Measurements from ENCODE around the gene GGT1.

GGT1 gene

GRCh38 chr22:24578355-24579257, 24.4 kb upstream of the GGT1 start:
- TF ChIP-seq GATA2 (IDR thresholded peaks at IDR 0.05; ENCODE audit: low read depth, low read length) = no peak
- no peak for TF ChIP-seq GATA3 (IDR thresholded peaks at IDR 0.05; ENCODE audit: low read depth, low read length)

- TF ChIP-seq GATA3 (IDR thresholded peaks at IDR 0.05; ENCODE audit: low read depth, low read length) (no peak), GATA2 (IDR thresholded peaks at IDR 0.05; ENCODE audit: low read depth, low read length) (no peak)
These were observed 23.8 kb upstream of the GGT1 start for GRCh38 chr22:24579258-24579601.

GRCh38 chr22:24580276-24580675, 22.7 kb upstream of the GGT1 start:
- TF ChIP-seq GATA2 (IDR thresholded peaks at IDR 0.05; ENCODE audit: low read depth, low read length) = no peak
- no peak for TF ChIP-seq GATA3 (IDR thresholded peaks at IDR 0.05; ENCODE audit: low read depth, low read length)

GRCh38 chr22:24582056-24582814, 20.8 kb upstream of the GGT1 start:
- TF ChIP-seq GATA3 (IDR thresholded peaks at IDR 0.05; ENCODE audit: low read depth, low read length) (no peak), GATA2 (IDR thresholded peaks at IDR 0.05; ENCODE audit: low read depth, low read length) (no peak)

- TF ChIP-seq GATA3 (IDR thresholded peaks at IDR 0.05; ENCODE audit: low read depth, low read length) (no peak), GATA2 (IDR thresholded peaks at IDR 0.05; ENCODE audit: low read depth, low read length) (peak; percentile 75)
These were observed 19.5 kb upstream of the GGT1 start for GRCh38 chr22:24583221-24584165.

- no peak for TF ChIP-seq GATA3 (IDR thresholded peaks at IDR 0.05; ENCODE audit: low read depth, low read length)
- TF ChIP-seq GATA2 (IDR thresholded peaks at IDR 0.05; ENCODE audit: low read depth, low read length) = no peak; the same call in 1 of the 2 replicates
These were observed 18.7 kb upstream of the GGT1 start for GRCh38 chr22:24584166-24584790.

GRCh38 chr22:24584871-24585411, 18.1 kb upstream of the GGT1 start:
- no peak for TF ChIP-seq GATA2 (IDR thresholded peaks at IDR 0.05; ENCODE audit: low read depth, low read length)
- no peak for TF ChIP-seq GATA3 (IDR thresholded peaks at IDR 0.05; ENCODE audit: low read depth, low read length)

- TF ChIP-seq GATA3 (IDR thresholded peaks at IDR 0.05; ENCODE audit: low read depth, low read length) = no peak
- no peak for TF ChIP-seq GATA2 (IDR thresholded peaks at IDR 0.05; ENCODE audit: low read depth, low read length)
These were observed 17.5 kb upstream of the GGT1 start for GRCh38 chr22:24585461-24585860.

- no peak for TF ChIP-seq GATA3 (IDR thresholded peaks at IDR 0.05; ENCODE audit: low read depth, low read length)
- TF ChIP-seq GATA2 (IDR thresholded peaks at IDR 0.05; ENCODE audit: low read depth, low read length) = no peak
These were observed 17.0 kb upstream of the GGT1 start for GRCh38 chr22:24585927-24586546.

GRCh38 chr22:24587251-24587650, 15.7 kb upstream of the GGT1 start:
- TF ChIP-seq GATA2 (IDR thresholded peaks at IDR 0.05; ENCODE audit: low read depth, low read length) (no peak), GATA3 (IDR thresholded peaks at IDR 0.05; ENCODE audit: low read depth, low read length) (no peak)

- no peak for TF ChIP-seq GATA3 (IDR thresholded peaks at IDR 0.05; ENCODE audit: low read depth, low read length)
- TF ChIP-seq GATA2 (IDR thresholded peaks at IDR 0.05; ENCODE audit: low read depth, low read length) = no peak
These were observed 15.0 kb upstream of the GGT1 start for GRCh38 chr22:24587948-24588347.

- no peak for TF ChIP-seq GATA3 (IDR thresholded peaks at IDR 0.05; ENCODE audit: low read depth, low read length)
- TF ChIP-seq GATA2 (IDR thresholded peaks at IDR 0.05; ENCODE audit: low read depth, low read length) = no peak
These were observed 14.6 kb upstream of the GGT1 start for GRCh38 chr22:24588381-24588756.

Measured in SH-SY5Y (cell line).